Bronchial epithelial cell (primary cell): ENCODE data around the gene FAF2. TPM values are rescaled to one million over a fixed set of nuclear protein-coding genes. Genes with fewer than 3 reads are reported as not detected.
"Not testable (repeated sequence)": the region's sequence is repeated elsewhere in the genome, so short reads cannot be mapped to it uniquely, and the experiment has no call there.

Experiments used
- DNase-seq: peaks from one replicate; pipeline ENCODE4 v3.0.0-alpha.2; 2010; ENCODE audit warnings: low read depth
- FAIRE-seq: peaks from 2 replicates; lab custom pipeline; 2011; peaks lifted over from hg19 to GRCh38; lab: Jason Lieb, UNC
- H3K27me3 ChIP-seq: 2 replicates; pipeline ENCODE4 v1.5.1; 2011; ENCODE audit warnings: low read length; ENCODE audit not compliant: control insufficient read depth, insufficient read depth
- H3K36me3 ChIP-seq: 2 replicates; pipeline ENCODE4 v1.5.1; 2011; ENCODE audit warnings: low read length; ENCODE audit not compliant: control insufficient read depth, insufficient read depth
- H3K4me3 ChIP-seq: 2 replicates; pipeline ENCODE4 v1.5.1; 2011; ENCODE audit warnings: mild to moderate bottlenecking, low read depth, low read length, control low read depth
- CTCF ChIP-seq: IDR thresholded peaks from 2 replicates; pipeline ENCODE4 v1.5.1; 2011; ENCODE audit warnings: mild to moderate bottlenecking, moderate library complexity, low read length, control low read depth, inconsistent platforms; ENCODE audit not compliant: insufficient read depth, severe bottlenecking
- total RNA-seq: library from RNA; depleted of rRNA; stranded (reverse); fragments of >200 nt; gene quantifications from 2 replicates; pipeline ENCODE4 v1.2.1, GENCODE V29; 2014

The FAF2 gene
- total RNA-seq, 1 donor from 2014 or later = 34.8 TPM

- H3K27me3 ChIP-seq = no peaks in the 10 kb centered on the region
- no peak overlapping the region for H3K4me3 ChIP-seq
- DNase-seq (no peak), FAIRE-seq (no peak)
- H3K36me3 ChIP-seq = peaks cover 19% of the 10 kb centered on the region
- TF ChIP-seq CTCF = no peak
Observed at GRCh38 chr5:176407456-176408251, 40.5 kb upstream of the FAF2 start.

- not testable (repeated sequence) for DNase-seq, FAIRE-seq, H3K4me3 ChIP-seq, H3K27me3 ChIP-seq
- peaks cover 19% of the 10 kb centered on the region for H3K36me3 ChIP-seq
Observed at GRCh38 chr5:176408252-176408573, 40.0 kb upstream of the FAF2 start.

GRCh38 chr5:176408590-176408989 is 39.6 kb upstream of the FAF2 start:
- FAIRE-seq = no peak
- DNase-seq = no peak
- Histone ChIP-seq H3K27me3 (no peaks in the 10 kb centered on the region), H3K36me3 (peaks cover 19% of the 10 kb centered on the region), H3K4me3 (no peak overlapping the region)
- no peak for TF ChIP-seq CTCF

- TF ChIP-seq CTCF = no peak
- Histone ChIP-seq H3K4me3 (no peak overlapping the region), H3K36me3 (peaks cover 15% of the 10 kb centered on the region), H3K27me3 (no peaks in the 10 kb centered on the region)
- FAIRE-seq = peak; percentile 7
- no peak for DNase-seq
Observed at GRCh38 chr5:176409765-176410164, 38.4 kb upstream of the FAF2 start.

- FAIRE-seq (no peak), DNase-seq (peak; percentile 59)
- Histone ChIP-seq H3K27me3 (no peaks in the 10 kb centered on the region), H3K4me3 (no peak overlapping the region), H3K36me3 (peaks cover 15% of the 10 kb centered on the region)
- TF ChIP-seq CTCF = peak; percentile 45
Observed at GRCh38 chr5:176410486-176411180, 37.6 kb upstream of the FAF2 start.

- H3K36me3 ChIP-seq = peaks cover 8% of the 10 kb centered on the region
- H3K4me3 ChIP-seq = no peak overlapping the region
- no peak for DNase-seq
- TF ChIP-seq CTCF = no peak
- no peak for FAIRE-seq
- H3K27me3 ChIP-seq = no peaks in the 10 kb centered on the region
Observed at GRCh38 chr5:176412517-176413254, 35.5 kb upstream of the FAF2 start.
